Posterior vena cava (tissue), 2 donors: ENCODE data around the gene ARL4A. TPM values are rescaled to one million over a fixed set of nuclear protein-coding genes. Genes with fewer than 3 reads are reported as not detected.

Source experiments
- DNase-seq: peaks from one replicate; pipeline ENCODE4 v3.0.0-alpha.2; 2020; ENCODE audit warnings: low spot score
- intact Hi-C, 2 donors: fragments of 100-400 bp; cut with DNase I; formaldehyde crosslinking; loops; one replicate each; pipeline versions ENCODE4 v1.14.1 to v1.14.2; 2022 to 2023
- total RNA-seq, 2 donors: library from RNA; stranded (reverse); fragmentation: NEBNext Ultra II Directional; extraction: Animal tissue kit (Norgen Biotek cat#: 25700); gene quantifications; one replicate each; pipeline ENCODE4 v1.2.1, GENCODE V29; 2021
- donor health status: DM: yes; HTN: yes; CAD: no.
- donor health status: DM: yes; HTN: yes; CAD: no.

The ARL4A gene
- total RNA-seq, 2 donors from 2014 or later: 23.9 TPM

GRCh38 chr7:12692035-12692434, 4.6 kb downstream of the ARL4A start:
- DNase-seq: no peak
- intact Hi-C loops: no loop called here

GRCh38 chr7:12692479-12693259, 5.2 kb downstream of the ARL4A start:
- DNase-seq: no peak
- intact Hi-C loops: no loop called here

- no peak for DNase-seq
- intact Hi-C loops: no loop called here
These were observed 7.4 kb downstream of the ARL4A start for GRCh38 chr7:12694817-12695216.

DNA sequence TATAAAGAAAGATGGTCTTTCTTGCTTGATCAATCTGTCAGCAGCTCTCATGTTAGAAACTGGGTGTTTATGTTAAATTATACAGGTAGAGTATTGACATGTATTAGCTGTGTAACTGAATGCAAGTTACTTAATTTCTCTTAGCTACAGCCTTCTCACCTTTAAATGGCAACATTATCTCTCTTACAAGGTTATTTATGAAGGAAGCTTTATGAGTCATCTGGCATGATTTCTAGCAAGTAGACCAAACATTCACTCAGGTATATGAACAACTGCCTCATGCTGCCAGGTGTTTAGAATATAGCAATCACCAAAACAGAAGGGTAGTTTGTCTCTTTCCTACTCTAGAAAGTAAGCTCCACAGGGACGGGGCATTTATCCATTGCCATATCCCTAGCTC, 8.5 kb downstream of the ARL4A start:
- intact Hi-C loops: no loop called here
- no peak for DNase-seq

GRCh38 chr7:12699299-12699698, 11.9 kb downstream of the ARL4A start:
- intact Hi-C loops: no loop called here
- DNase-seq: no peak

DNA sequence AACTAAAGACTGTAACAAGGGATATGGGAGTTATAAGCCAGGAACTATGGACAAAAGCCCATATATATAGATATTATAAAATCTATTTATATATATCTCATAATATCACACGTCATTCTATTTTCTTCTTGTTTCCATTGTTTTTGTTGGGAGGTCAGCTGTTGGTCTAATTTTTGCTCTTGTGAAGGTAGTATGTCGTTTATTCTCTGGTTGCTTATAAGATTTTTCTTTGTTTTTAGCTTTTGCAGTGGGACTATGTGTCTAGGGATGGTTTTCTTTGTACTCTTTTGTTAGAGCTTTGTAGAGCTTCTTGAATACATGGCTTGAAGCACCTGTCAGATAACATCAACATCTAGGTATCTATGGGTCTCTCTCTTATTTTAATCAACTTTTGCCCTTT, 14.0 kb downstream of the ARL4A start:
- intact Hi-C loops: no loop called here

GRCh38 chr7:12703881-12704280, 16.4 kb downstream of the ARL4A start:
- DNase-seq: no peak
- intact Hi-C loops: no loop called here

More for the DNA sequence above, 14.0 kb downstream of the ARL4A start:
- no peak for DNase-seq

- no peak for DNase-seq
- intact Hi-C loops: no loop called here
These were observed 18.4 kb downstream of the ARL4A start for GRCh38 chr7:12705878-12706277.

- no peak for DNase-seq
- intact Hi-C loops: no loop called here
These were observed 19.6 kb downstream of the ARL4A start for GRCh38 chr7:12706900-12707536.

GRCh38 chr7:12708314-12708713, 20.9 kb downstream of the ARL4A start:
- intact Hi-C loops: no loop called here
- no peak for DNase-seq

- DNase-seq: no peak
- intact Hi-C loops: no loop called here
These were observed 22.5 kb downstream of the ARL4A start for GRCh38 chr7:12709726-12710502.

GRCh38 chr7:12711124-12711523, 23.7 kb downstream of the ARL4A start:
- DNase-seq: no peak
- intact Hi-C loops: no loop called here

DNA sequence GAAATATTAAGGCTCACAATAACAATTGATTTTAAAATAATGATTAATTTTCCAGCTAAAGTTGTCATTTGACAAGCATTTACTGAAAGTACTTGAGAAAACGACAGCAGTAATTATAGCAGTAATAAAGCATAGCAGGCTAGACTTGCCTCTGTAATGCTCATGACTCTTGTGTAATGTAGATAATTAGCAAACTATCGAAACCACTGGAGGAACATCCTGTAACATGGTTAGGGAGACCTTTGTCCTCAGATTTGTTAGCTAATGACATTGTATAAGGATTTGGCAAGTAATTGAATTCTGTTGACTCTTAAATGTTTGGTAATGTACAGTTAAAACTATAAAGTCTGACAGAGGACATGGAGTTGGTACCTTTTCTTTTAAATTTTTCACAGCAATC, 24.8 kb downstream of the ARL4A start:
- no peak for DNase-seq
- intact Hi-C loops: no loop called here

DNA sequence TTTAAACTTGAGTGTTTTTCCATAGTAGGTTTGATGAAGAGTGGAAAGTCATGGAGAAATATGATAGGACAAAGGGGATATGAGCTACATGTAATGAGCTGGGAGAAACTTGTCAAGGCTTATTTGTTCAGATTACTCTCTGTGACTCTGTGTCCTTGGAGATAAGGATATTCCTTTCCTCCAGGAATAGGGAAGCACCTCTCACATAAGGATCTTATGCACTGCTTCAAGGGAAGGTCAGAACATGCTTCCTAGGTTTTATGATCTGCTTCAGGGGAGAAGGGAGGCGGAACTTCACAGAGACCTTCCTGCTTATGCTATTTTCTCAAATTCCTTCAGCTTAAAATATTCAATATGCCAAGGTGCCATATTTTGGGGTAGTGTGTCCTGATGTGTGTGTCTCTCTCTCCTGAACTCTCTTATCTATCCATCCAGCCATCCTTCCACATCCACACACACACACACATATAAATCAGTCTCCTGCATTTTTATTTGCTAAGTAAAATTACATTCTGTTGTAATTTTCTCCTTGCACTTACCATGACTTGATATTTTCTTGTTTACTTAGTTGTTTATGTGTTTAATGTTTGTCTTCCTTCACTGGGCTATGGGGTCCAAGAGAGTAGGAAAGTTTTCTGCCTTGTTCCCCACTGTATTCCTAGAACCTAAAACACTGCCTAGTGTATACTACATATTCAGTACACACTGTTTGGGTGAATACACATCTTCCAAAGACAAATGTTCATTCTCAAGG, 26.4 kb downstream of the ARL4A start:
- DNase-seq: no peak
- intact Hi-C loops: no loop called here

DNA sequence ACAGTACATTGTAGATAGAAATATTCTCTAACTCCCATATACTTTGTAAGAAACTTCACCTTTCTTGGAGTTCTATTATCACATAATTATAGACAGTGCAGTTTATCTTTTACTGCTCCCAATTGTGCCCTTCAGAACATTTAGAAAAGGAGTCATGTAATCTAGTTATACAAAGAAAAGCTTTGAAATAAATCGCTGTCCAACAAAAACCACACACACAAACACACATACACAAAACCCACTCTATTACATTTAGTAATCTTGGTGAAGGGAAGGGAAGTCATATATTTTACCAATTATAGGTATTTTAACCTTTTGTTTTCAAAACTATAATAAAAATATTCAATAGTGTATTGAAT, 26.9 kb downstream of the ARL4A start:
- DNase-seq: no peak
- intact Hi-C loops: no loop called here

- intact Hi-C loops: no loop called here
- DNase-seq: peak; percentile 90
These were observed 28.1 kb downstream of the ARL4A start for GRCh38 chr7:12715372-12716133.

DNA sequence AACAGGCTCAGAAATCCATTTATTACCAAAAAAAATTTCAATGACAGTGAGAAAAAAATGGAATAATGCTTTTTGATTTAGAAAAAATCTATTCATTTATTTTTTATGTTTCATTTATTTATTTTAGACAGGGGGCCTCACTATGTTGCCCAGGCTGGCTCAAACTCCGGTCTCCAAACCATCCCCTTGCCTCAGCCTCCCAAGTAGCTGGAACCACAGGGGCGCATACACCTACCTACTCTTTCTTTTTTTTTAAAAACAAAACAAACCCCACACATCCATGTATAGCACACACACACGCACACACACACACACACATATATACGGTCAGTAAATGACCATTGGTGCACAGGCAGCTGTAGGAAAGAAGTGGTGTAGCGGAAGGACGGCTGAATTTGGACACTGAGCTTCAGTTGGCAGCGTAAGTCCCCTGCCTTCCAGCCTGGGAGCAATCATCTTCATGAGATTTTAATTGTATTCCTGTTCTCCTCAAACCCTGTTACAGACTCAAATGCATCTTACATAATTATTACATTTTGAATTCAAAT, 28.8 kb downstream of the ARL4A start:
- intact Hi-C loops: no loop called here

DNA sequence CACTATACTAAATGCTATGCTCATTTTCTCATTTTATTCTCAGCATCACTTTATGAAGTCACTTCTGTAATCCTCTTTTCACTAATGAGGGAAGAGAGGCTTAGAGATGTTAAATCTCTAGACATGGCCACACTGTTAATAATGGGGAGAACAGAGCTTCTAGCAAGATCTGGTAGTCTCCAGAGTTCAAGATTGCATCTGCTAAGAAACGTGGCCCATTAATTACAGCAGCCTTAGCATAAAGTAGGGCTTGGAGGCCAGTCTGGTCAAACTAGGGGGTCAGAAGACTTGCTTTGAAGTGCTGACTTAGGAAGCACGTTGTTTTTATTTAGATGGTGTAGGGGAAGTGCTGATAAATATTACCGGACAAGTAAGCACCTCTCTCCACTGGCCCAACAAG, 29.3 kb downstream of the ARL4A start:
- no peak for DNase-seq
- intact Hi-C loops: no loop called here

More for the DNA sequence above, 28.8 kb downstream of the ARL4A start:
- no peak for DNase-seq
